GOT3 (cell line): ENCODE results near the gene SLX4.

Experiments used
- DNase-seq: peaks from one replicate; lab custom pipeline; 2025; ENCODE audit warnings: mixed read lengths; lab: John Stamatoyannopoulos, UW

Gene SLX4

GRCh38 chr16:3580251-3580651, 31.2 kb downstream of the SLX4 start:
- no peak for DNase-seq

GRCh38 chr16:3579776-3580175, 31.6 kb downstream of the SLX4 start:
- DNase-seq = no peak

DNA sequence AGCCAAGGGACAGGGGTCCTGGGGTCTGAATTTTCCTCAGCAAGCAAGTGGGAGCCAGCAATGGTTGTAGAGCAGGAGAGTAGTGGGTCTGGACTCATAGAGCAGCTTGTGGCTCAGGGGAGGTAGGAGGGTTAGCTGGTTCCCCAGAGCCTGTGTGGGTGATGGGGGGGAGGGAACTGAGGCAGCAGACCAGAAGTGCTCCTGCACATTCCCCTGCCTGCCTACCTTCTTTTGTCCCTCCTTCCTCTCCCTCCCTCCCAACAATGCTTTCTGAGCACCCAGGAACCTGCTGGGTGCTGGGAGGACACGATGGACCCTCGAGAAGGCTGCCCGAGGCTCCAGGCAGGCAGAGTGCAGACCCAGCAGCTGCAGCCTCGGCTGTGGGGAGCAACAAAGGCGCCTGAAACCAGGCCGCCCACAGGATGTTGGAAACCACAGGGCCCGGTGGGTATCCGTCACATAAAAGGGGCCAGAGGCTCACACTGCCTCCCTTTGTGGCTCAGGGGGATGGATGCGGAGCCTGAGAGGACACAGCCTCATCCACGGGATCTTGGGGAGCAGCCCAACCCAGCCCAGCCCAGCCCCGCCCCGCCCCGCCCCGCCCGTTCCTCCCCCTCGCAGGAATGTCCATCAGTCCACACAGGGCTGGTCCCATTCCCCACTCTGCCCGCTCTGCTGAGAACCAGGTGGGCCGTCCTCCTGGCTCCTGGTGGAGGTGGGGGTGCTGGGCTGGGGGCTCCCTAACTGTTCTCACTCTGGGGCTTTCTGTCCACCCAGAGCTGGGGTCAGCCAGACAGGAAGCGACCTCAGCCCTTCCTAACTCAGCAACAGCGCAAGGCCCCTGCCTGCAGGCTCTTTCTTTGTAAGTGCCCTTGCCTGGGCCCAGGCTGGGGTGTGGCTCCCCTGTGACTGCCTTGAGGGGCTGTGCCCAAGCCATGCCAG, 32.5 kb downstream of the SLX4 start:
- DNase-seq = no peak

DNA sequence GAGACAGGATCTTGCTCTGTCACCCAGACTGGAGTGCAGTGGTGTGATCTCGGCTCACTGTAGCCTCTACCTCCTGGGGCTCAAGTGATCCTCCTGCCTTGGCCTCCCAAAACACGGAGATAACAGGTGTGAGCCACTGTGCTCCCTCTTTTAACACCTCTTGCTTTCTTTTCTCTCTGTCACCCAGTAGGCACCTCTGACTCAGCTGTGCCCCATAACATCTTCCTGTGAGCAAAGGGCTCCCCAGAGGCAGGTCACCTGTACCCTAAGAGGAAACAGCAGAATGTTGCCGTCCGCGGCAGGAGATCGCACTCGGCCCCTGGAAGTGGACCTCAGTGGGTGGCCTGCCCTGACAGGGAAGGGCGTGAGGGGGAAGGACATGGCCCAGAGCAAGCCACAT, 33.3 kb downstream of the SLX4 start:
- no peak for DNase-seq

GRCh38 chr16:3577302-3577752, 34.1 kb downstream of the SLX4 start, which contains the start of gene NLRC3:
Gene NLRC3 (minus strand): TSS chr16:3577403. CDS start chr16:3565036, 12,367 bp downstream.
- DNase-seq = no peak

DNA sequence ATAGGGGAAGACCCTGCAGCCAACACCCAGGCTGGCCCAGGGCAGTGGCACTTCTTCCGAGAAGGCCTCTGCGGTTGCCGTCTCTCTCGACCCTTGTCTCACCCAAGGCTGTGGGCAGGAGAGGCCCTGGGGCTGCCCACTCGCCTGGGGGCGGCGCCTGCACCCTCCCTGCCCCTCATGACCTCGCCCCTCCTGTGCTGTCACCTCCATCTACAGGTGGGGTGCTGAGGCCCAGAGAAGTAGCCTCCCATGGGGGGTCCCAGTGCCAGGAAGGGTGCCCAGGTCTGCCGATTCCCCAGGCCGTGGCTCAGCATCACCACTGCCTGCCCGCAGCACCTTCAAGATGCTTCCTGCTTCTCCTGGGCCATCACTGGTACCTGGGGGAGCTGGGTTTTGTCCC, 35.2 kb downstream of the SLX4 start:
- DNase-seq = no peak

DNA sequence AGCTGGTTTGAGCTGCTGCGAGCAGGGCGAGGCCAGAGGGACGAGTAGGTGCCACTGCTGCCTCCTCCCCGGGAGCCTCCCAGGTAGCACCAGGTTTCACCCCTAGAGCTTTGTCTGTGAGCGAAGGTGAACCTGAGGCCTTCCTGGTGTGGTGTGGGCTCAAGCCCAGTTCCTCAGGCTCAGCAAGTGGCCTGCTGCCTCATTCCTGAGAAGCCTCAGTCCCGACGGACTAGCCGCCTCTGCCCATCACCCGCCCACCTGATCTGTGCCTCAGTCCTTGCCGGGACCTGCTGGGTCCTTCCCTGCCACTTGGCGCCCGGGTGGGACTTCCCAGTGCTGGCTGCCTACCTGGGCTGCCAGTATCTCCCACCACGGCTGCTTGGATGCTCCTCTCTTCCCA, 35.9 kb downstream of the SLX4 start:
- no peak for DNase-seq

- DNase-seq = no peak
Measured at GRCh38 chr16:3574195-3574594, 37.2 kb downstream of the SLX4 start.

GRCh38 chr16:3573146-3573815, 38.1 kb downstream of the SLX4 start:
- DNase-seq = no peak

DNA sequence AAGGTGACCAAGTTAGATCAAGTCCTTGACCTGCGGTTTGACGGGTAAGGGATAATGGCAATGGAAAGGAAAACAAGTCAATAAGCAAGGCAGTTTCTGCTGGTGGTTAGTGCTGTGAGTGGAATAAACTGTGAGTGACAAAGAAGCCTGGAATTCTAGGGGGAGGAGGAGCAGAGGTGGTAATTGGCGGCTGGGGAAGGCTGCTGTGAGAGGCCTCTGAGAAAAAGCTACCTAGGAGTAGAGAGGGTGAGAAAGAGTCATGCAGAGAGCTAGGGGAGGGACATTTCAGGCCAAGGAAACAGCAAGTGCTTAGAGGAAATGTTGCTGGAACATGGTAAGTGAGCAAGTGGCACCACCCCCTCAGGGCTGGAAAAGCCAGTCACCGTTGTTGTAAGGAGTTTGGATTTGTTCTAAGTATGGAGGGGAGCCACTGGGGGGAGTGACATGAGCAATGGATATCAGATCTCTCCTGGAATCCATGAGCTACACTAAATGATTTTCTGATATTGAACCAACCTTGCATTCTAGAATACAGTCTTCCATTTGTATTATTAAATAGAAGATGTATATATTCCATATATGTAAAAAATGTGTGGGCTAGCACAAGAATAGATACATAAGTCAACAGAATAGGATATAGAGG, 40.9 kb downstream of the SLX4 start:
- DNase-seq = no peak

- no peak for DNase-seq
Measured at GRCh38 chr16:3569851-3570250, 41.6 kb downstream of the SLX4 start.

GRCh38 chr16:3566990-3567389, 44.4 kb downstream of the SLX4 start:
- no peak for DNase-seq

- DNase-seq = no peak
Measured at GRCh38 chr16:3564889-3565141, 46.6 kb downstream of the SLX4 start.

DNA sequence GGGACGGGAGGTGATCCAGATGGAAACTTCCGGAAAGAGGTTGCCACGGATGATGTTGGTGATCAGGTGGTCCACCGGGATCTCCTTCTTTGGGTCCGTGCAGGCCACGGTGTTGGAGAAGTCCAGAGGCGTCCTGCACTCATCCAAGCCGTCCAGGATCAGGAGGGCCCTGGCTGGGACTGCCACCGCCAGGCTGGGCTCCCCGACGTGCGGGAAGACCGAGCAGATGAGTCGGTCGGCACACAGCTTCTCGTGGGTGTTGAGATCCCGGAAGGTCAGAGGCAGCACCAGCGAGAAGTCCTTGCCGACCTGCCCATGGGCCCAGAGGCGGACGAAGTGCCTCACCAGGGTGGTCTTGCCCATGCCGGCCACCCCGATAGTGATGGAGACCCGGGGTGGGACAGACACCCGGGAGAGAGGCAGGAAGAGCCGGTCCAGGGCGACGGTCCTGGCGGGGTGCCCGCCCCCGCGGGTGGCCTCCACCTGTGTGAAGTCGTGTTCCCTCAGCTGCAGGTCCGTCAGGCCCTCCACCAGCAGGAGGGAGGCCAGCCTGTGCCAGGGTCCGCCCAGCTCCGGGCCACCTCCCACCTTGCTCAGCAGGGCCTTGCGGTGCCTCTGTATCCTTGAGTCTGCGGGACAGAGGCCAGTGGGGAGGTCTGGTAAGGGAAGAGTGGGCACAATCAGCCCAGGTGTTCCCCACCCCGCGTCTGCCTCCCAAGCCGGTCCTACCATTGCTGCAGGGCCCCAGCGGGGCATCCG, 47.1 kb downstream of the SLX4 start:
- DNase-seq = no peak

- no peak for DNase-seq
Measured at GRCh38 chr16:3562914-3563480, 48.4 kb downstream of the SLX4 start.

DNA sequence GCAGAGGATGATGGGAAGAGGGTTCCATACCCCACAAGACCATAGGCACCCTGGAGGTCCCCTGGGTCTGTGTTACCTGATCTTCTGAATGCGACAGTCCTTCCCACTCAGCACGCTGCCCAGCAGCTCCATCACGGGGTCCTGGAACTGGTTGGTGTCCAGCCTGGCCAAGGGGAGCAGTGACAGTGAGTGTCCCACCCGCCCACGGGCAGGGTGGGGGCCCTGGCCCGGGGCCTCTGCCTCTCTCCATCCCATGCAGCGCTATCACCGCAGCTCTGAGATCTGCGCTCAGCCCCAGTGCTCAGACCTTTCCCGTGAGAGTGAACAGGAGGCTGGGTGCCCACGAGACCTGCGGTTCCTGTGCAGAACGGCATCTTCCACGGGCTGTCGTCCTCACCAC, 49.8 kb downstream of the SLX4 start:
- no peak for DNase-seq

GRCh38 chr16:3554351-3554928, 57.0 kb downstream of the SLX4 start:
- no peak for DNase-seq

DNA sequence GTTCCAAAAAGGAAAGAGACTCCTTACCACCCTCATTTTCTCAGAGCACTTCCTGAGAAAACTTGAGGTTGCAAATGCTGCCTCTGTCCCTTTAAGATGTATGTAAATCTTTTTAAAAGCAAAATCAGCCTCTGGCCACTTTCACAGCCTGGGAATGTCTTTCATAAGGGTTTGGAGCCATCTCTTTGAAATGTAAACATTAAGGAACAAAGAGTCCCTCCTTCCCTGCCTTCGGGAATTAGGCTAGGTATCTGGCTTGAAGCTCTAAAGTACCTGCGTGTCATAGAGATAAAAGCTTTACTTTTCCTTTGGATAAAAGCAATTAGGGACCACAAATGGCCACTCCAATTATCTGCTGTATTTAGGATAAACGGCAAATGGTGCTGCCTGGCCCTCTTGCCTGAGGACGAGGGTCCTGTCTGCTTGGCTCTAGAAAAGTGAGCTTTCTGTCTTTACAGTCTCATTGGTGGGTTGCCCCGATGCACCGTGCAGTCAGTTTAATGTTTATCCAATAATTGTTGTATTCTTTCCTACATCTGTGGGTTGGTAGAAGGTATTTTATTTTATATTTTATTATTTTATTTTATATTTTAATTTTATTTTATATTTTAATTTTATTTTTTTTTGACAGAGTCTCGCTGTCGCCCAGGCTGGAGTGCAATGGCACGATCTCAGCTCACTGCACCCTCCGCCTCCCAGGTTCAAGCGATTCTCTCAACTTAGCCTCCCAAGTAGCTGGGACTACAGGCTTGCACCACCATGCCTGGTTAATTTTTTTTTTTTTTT, 58.1 kb downstream of the SLX4 start:
- DNase-seq = no peak

DNA sequence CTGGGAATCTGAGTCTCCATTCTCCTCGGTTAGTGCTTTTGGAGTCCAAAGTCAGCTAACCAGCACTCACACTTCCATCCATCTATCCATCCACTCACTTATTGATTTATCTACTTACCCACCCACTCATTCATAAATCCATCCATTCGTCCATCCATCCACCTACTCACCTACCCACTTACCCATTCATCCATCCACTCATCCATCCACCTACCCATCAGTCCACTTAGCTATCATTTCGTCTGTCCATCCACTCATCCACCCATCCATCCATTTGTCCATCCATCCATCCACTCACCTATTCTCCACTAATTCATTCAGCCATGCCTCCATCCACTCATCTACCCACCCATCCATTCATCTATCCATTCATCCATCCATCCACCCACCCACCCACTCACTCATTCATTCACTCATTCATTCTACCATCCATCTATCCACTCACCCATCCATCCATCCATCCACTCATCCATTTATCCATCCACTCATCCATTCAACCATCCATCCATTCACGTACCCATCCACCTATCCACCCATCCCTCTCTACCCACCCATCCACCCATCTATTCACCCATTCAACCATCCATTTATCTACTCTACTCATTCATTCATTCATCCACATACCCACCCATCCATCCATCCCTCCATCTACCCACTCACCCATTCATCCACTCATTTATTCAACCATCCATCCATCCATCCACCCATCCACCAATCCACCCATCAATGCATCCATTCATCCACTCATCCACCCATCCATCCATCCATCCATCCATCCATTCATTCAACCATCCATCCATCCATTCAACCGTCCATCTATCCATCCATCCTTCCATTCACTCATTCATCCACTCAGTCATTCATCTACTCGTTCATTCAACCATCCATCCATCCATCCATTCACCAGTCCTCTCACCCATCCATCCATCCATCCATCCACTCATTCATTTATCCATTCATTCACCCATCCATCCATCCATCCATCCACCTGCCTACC, 60.3 kb downstream of the SLX4 start:
- DNase-seq = no peak
